Activated CD4-positive, CD25-positive, alpha-beta regulatory T cell (primary cell): Measurements from ENCODE around the gene EIF1B.

ENCODE experiments used
- DNase-seq, 4 experiments: peaks; one replicate each; lab custom pipeline; 2025; lab: John Stamatoyannopoulos, UW

Gene EIF1B

DNA sequence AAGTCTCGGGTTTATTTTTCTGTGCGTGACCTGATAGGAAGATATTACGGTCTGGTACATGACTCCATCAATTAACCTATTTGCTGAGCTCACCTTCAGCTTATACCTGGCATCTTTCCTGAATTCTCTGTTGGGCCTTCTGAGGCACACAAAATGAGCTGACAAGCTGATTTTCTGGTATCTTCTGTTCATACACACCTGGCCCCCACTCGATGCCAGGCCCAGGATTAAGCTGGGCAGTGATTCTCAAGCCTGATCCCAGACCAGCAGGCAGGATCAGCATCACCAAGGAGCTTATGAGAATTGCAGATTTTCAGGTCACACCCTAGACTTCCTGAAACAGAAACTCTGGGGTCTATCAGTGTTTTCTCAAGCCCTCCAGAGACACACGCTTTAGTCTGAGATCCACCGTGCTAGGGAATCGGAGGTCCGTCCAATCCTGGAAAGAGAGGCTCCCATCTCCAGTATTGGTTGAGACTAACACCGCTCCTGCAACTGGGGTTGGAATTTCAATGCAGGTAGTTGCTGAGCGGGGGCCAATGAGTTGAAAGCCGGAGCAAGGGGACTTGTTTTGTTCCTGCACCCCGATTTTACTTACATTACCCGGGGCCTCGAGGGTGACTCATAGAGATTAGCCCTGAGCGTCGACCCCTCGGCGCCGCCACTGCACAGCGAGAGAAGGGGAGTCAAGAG lies 636 bp upstream of the EIF1B start:
- no peak for DNase-seq

DNA sequence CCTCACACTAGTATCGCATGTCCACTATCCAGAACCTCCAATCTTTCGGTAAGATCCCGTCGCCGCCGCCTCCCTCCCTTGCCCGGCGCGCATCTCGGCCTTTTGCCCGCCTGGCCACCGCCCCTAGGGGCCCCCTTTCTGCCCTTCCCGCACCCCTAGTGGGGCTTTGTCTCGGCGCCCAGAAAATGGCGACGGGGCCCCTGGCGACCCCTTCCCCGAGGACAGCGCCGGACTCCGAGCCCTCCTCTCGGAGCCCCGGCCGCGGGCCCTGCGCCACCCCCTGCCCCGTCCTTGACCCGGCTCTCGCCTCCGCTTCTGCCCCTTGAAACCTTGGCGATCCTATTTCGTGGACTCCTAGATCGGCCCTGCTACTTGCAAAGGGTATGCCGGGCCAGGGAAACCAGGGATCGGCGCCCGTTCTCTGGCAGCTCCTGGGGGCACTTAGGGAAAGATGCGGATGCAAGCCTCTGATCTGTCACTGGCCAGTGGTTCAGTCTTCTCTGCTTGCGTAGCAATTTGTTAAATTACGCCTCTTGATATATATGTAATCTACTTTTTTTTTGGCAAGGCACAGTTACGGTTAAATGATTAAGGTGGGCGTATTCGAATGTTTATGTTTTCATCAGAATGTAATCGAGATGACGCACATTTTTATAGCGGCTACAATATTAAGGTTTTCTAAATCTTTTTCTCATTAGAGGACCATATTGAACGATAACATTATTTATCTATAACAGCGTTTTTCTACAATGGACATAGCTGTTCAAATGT lies 603 bp downstream of the EIF1B start:
- DNase-seq: peak in 2 of 4 experiments; percentile 29 to 47

DNA sequence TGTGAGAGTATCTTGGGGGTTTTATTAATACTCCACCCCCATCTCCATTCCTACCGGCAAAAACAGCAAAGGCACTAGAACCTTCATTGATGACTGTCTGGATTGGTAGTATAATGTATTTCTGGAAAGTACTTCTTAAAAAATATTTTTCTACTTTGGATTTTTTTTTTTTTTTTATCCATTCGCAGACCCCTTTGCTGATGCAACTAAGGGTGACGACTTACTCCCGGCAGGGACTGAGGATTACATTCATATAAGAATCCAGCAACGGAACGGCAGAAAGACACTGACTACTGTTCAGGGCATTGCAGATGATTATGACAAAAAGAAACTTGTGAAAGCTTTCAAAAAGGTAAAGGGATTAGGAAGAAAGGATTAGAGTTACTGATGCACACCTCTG lies 1.2 kb downstream of the EIF1B start:
- DNase-seq: no peak

- no peak for DNase-seq
Observed at GRCh38 chr3:40312661-40313226, 3.2 kb downstream of the EIF1B start.

DNA sequence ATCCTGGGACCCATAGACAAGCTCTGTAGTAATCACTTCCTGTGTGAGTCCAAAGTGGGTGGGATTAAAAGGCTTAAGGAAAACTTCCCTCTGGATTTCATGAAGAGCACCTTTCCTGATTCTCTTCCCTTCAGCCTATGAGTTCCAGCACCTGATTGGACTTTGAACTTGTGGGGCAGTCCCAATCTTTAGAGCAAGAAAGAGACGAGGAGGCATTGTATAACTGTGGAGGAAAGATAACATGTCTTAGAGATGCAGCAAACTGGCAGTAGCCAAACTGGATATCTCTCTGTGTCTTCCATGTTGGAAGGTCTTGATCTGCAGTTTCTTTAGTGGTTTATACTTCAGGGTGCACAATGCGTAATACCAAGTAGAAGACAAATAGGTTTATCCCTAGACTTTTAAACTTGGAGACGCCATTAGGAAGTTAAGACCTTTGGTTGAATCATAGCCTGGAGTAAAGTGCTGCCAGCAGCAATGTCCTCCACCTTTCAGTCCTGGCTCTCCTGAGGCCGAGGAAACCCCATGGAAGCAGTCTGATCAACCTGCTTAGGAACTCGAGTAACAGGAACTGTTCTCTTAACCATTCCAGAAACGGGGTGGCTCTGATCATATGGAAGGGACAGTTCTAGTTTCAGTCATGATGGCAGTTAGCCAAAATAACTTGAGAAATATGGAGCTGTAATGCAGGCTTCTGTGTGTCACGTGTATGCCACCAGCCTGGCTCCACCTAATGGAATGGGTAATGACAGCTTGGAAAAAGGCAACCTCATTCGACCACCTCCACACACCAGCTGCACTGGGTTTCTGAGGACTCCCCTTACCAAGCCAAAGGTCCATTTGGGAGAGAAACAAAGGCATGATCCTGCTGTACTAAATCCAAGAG lies 4.7 kb downstream of the EIF1B start:
- DNase-seq: no peak

DNA sequence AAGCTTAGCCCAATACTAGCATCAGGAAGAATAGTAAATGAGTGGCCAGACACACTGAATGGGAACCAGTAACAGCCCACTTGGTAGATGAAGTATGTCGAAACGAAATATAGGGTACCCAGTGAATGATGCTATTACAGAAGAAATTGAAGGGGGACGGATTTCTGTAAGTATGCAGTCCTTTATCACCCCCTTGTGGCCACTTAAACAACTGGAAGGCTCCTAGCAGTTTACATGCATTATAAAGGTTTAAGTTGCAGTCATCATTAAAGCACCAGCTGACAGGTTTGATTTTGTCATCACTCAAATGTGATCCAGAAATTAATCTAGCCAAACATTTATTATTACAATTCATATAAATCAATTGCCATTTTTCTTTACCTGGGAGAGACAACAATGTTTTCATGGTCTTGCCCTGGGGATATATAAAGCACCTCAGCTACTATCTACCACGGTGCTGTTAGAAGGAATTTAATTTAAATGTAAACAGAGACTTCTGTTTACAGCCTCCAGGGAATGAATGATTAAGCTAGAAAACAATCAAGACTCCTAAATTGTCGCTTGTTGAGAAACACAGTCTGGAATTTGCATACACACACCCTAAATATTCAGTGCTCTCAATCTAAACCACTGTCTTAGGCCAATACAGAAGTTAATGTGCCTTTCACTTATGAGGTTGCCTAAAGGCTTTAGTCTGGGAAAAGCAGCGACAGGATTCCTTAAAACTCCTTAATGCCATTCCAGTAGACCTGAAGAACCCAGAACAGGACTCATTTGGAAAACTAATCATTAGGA lies 7.8 kb downstream of the EIF1B start:
- DNase-seq: peak in 2 of 4 experiments; percentile 8 to 22

DNA sequence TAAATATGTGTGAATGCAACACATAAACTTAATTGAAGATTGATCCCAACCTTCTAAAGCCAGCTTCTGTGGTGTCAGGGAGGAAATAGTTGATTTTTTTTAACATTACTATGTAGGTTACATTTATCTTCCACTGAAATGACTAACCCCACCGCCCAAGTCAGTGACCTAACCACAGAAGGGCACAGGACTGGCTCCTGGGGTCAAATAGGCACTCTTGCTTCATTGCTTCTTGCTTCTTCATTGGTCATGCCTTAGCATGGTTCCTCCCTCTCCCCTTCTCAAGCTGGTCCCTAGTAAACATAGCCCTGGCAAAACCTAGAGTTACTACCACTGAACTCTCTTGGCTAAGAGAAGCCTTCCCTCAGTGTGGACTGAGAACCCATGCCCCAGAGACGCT lies 12.3 kb downstream of the EIF1B start:
- DNase-seq: no peak

DNA sequence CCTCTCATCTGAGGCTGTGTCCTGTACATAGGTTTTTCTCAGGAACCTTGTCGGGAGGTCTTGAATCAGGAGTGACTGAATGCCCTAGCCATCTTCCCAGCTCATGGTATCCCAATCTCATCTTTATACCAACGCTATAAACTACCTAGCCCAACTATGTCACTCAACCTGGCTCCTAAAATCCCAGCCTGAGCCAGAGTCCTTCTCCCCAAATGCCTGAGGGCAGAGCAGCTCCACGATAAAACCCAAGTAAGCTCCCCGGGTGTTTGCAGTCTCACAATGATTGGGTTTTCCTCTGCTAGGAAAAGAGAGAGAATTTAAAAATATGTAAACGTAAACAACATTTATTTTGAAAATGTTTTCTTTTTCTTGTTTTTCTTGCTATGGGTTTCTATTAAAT lies 14.4 kb downstream of the EIF1B start:
- no peak for DNase-seq

GRCh38 chr3:40324621-40325020 lies 15.1 kb downstream of the EIF1B start:
- no peak for DNase-seq

GRCh38 chr3:40325465-40325864 lies 16.0 kb downstream of the EIF1B start:
- DNase-seq: no peak

- DNase-seq: no peak
Observed at GRCh38 chr3:40328374-40328773, 18.9 kb downstream of the EIF1B start.

GRCh38 chr3:40329071-40329470 lies 19.6 kb downstream of the EIF1B start:
- no peak for DNase-seq

DNA sequence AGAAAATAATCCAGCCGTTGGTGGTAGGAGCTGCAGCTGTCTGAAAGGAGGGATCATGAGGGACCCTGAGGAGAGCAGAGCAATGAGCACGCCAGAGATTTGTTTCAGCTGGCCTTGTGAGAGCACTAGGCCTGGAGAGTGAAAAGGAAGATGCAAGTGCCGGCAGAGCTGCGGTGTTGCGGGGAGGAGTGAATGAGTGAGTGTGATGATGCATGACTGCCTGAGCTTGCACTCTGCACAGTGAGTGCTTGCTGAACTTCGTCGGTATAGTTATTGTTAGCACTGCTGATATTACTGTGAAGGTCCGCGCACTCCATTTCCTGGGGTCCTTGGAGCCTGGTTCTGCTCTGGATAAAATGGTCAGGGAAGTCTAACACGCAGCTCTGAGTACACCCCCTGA lies 23.2 kb downstream of the EIF1B start:
- no peak for DNase-seq

- no peak for DNase-seq
Observed at GRCh38 chr3:40333416-40333815, 23.9 kb downstream of the EIF1B start.

DNA sequence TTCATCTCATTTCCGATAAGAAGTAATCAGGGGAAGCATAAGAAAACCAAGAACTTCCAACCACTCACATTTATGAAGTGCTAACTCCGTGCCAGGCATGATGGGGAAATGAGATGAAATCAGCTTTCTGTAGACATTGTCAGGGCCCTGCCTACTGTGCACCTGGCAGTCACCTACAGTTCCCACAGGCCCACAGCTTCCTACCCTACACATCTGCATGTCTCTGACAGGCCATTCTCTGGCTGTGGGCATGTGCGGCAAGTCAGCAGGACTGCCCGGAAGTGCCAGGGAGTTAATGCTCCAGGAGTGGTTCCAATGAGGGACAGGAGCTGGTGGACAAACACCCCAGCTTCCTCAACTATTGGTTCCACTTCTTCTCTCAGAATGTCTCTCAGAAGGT lies 24.3 kb downstream of the EIF1B start:
- DNase-seq: no peak

DNA sequence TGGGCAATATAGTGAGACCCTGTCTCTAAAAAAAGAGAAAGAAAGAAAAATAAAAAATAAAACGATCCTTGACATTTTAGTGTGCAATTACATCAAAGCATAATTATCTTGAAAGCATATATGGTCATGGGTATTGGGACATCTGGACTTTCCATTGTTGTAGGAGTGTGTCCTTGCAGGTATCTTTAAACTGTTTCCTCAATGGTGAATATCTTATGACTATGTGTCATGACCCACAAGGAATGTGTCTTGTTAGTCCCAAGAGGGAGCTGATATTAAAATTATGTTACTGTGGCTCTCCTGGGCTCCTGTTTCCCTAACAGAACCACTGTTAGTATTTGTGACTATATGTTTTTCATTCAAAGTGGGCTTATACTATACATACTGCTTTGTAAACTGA lies 26.6 kb downstream of the EIF1B start:
- no peak for DNase-seq

DNA sequence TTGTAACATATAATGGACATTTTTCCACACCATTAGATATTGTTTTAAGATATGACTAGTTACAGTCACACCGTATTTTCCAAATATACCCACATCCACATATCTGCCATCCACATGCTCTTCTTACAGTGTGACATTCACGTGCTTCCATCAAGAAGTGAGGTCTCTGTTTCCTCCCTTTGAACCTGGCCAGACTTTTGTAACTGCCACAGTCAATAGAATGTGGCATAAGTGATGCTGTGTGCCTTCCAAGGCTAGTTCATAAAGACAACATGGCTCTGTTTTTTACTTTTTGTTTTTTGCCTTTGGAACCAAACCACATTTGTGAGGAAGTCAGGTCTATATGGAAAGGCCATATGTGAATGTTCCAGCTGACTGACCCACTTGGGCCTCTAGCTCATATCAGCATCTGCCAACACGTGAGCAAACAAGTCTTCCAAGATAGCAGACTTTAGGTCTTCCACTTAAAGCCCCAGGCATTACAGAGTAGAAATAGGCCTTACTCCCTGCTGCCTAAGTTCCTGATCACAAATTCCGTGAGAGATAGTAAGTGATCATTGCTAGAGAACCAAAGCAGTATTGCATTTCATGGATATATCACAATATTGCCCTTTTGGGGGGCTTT lies 27.1 kb downstream of the EIF1B start:
- no peak for DNase-seq

DNA sequence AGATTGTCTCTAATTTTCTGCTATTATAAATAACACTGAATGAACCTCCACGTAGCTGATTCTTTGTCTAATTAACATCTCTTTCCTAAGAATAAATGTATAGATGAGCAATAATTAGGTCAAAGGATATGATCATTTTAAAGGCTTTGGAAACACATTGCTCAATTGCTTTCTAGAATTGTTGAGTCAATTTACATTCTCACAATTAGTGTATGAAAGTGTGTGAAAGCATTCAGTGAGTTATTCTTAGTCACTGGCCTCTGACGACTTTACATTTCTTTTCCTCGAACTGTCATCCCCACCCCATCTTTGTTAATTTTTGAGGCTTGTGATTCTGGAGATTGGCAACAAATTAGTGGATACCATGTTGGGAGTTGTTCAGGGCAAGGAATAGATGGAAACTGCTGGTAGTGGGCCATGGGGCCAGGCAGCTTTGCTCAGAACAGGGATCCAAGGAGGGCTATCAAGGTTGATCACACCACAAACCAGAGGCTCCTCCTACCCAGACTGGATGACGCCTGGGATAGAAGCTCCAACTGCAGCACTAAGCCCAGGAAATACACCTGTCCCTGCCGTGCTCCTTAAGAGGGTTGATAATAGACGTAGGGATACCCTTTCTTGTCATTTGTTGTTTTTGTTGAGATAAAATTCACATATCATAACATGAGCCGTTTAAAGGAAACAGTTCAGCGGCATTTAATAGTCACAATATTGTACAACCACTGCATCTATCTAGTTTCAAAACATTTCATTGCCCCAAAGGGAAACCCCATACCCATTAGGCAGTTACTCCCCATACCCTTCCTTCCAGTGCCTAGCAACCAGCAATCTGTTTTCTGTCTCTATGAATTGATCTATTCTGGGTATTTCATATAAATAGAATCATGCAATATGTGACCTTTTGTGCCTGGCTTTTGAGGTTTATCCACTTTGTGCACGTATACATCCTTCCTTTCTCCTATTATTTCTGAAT lies 27.9 kb downstream of the EIF1B start:
- DNase-seq: no peak

DNA sequence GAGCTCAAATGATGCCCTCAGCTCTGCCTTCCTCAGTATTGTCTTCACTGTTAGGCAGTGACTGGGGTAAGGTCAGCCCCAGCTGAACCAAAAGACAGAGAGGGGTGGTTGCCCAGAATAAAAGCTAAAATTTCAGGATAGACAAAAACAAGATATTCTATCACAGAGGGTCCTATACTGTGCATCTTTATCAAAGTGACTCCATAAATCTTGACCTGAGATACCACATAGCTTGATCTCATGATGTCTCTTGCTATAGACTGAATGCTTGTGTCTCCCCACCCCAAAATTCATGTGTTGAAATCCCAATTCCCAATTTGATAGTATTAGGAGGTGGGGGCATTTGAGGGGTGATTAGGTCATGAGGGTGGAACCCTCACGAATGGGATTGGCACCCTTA lies 30.4 kb downstream of the EIF1B start:
- no peak for DNase-seq
